IPS-18a (cell line): ENCODE results near the gene TACR1.
"Not testable (repeated sequence)": the region's sequence is repeated elsewhere in the genome, so short reads cannot be mapped to it uniquely, and the experiment has no call there.

Source experiments
- H3K27ac ChIP-seq: one replicate; pipeline ENCODE4 v1.5.1; 2013; ENCODE audit warnings: low read length
- H3K27me3 ChIP-seq: one replicate; pipeline ENCODE4 v1.6.1; 2013; ENCODE audit warnings: mild to moderate bottlenecking, low read length; ENCODE audit not compliant: control insufficient read depth, insufficient read depth
- H3K36me3 ChIP-seq: one replicate; pipeline ENCODE4 v1.6.1; 2013; ENCODE audit warnings: low read depth, low read length; ENCODE audit not compliant: control insufficient read depth
- H3K4me1 ChIP-seq: one replicate; pipeline ENCODE4 v1.6.1; 2013; ENCODE audit warnings: low read depth, low read length; ENCODE audit not compliant: control insufficient read depth
- H3K4me3 ChIP-seq: one replicate; pipeline ENCODE4 v1.5.1; 2013; ENCODE audit warnings: low read length
- H3K9ac ChIP-seq: one replicate; pipeline ENCODE4 v1.6.1; 2013; ENCODE audit warnings: mild to moderate bottlenecking, low read length, moderate library complexity
- H3K9me3 ChIP-seq: one replicate; pipeline ENCODE4 v1.6.1; 2013; ENCODE audit warnings: low read depth, low read length; ENCODE audit not compliant: control insufficient read depth

The TACR1 gene, protein sequence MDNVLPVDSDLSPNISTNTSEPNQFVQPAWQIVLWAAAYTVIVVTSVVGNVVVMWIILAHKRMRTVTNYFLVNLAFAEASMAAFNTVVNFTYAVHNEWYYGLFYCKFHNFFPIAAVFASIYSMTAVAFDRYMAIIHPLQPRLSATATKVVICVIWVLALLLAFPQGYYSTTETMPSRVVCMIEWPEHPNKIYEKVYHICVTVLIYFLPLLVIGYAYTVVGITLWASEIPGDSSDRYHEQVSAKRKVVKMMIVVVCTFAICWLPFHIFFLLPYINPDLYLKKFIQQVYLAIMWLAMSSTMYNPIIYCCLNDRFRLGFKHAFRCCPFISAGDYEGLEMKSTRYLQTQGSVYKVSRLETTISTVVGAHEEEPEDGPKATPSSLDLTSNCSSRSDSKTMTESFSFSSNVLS

DNA sequence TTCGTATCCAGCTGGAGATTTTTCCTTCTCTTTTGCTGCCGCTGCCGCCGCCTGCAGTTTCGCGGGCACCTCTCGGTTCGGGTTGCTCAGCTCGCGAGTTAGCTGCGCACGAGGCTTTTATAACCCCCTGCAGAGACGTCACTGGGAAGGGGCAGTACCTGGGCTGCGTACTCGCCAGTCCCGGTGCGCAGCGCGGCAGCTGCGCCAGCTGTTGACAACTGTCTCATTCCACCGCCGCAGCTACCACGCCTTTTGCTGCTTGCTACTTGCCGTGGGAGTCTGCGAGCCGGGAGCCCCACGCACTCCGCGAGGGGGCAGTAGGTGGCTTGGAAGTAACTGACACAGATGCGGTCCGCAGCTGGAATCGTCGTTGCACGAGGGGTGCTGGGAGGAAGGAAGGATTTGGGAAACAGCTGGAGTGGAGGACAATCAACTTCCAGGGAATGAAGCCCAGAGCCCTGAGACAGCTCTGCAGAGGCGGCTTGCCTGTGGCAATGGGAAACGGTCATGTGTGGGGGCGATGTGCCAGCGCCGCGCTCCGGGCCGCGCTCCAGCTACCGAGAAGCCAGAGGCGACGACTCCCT lies at the start of gene TACR1:
Gene TACR1 (minus strand): TSS at position 93 of the 584 bp plus-strand sequence. CDS start 586 bp downstream, outside the sequence.
- H3K27me3 ChIP-seq = peaks cover 69% of the 10 kb centered on the region
- no peak within 1 kb of the TSS for H3K9ac ChIP-seq
- H3K36me3 ChIP-seq = no peaks in the 10 kb centered on the region
- H3K4me3 ChIP-seq = peak within 1 kb of the TSS; percentile 79
- H3K4me1 ChIP-seq = peaks cover 11% of the 10 kb centered on the region
- no peaks in the 10 kb centered on the region for H3K9me3 ChIP-seq
- H3K27ac ChIP-seq = no peak within 1 kb of the TSS

DNA sequence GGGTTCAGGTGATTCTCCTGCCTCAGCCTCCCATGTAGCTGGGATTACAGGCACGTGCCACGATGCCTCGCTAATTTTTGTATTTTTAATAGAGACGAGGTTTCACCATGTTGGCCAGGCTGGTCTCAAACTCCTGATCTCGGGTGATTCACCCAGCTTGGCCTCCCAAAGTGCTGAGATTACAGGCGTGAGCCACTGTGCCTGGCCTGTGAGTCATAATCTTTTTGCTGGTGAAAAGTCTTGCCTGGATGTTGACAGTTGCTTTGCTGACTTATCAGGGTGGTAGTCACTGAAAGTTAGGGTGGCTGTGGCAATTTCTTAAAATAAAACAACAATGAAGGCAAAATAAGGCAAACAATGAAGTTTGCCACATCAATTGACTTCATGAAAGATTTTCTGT lies 49.3 kb upstream of the TACR1 start:
- H3K9me3 ChIP-seq, H3K36me3 ChIP-seq, H3K27ac ChIP-seq, H3K4me1 ChIP-seq, H3K4me3 ChIP-seq, H3K27me3 ChIP-seq, H3K9ac ChIP-seq: not testable (repeated sequence)

DNA sequence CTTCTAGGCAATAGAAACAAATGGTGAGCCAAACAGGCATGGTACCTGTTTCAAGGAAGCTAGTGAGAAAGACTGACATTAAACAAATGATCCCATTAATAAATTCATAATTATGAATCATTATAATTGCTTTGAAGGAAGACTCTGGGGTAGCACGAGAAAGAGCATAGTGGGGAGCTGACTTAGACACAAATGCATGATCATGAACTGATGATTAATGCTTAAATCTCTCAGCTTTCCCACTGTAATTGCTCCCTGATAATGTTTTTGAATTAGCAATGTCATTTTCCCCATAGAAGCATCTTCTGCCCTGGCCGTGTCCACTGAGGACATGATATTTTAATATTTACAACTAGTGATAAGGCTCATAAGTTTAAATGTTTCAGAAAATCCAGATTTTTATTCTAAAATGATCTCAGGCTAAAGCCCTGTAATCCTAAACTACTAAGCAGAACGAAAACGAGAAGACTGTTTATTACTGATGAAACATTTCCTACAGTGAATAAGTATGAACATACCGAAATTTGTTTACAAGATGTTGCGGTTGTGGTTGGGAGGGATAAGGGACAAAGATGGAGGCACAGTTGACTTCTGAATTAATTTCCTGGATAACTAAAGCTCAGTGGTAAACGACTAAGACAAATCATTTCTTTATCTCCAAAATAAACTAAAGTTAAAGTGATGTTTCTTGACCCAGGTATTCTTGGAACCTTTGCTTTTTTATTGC lies 47.3 kb upstream of the TACR1 start:
- no peak overlapping the region for H3K4me3 ChIP-seq
- H3K27ac ChIP-seq = no peak overlapping the region
- H3K36me3 ChIP-seq = no peaks in the 10 kb centered on the region
- H3K9ac ChIP-seq = no peak overlapping the region
- peaks cover 3% of the 10 kb centered on the region for H3K9me3 ChIP-seq
- H3K27me3 ChIP-seq = no peaks in the 10 kb centered on the region
- no peaks in the 10 kb centered on the region for H3K4me1 ChIP-seq

DNA sequence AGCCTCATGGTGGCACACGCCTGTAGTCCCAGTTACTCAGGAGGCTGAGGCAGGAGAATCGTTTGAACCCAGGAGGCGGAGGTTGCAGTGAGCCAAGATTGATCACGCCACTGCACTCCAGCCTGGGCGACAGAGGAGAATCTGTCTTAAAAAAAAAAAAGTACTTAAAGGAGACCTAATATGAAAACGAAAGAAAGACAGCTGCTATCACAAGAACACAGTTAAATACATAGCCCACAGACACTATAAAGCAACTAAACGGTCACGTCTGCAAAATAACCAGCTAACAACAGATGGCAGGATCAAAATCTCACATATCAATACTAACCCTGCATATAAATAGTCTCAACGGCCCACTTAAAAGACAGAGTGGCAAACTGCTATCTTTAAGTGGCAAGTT lies 43.9 kb upstream of the TACR1 start:
- Histone ChIP-seq H3K9ac (no peak overlapping the region), H3K4me1 (no peaks in the 10 kb centered on the region), H3K27ac (no peak overlapping the region)

DNA sequence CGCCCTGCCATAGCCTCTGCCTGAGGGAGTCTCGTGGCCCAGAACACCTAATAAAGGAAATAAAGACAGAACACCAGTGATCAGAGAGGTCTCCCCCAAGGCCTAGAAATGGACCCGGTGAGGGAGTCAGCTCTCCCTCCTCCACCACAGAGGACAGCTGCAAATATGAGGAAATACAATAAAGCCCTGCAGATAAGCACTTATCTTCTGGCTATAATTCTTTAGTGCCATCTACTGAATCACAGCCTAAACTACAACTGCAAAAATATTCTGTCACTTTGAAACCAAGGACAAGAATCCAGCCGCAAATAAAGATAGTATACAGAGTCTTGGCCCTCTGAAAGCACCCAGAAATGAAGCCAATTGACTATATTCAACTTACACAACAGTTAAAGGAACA lies 42.4 kb upstream of the TACR1 start:
- Histone ChIP-seq H3K9me3 (peaks cover 3% of the 10 kb centered on the region), H3K36me3 (no peaks in the 10 kb centered on the region), H3K4me3 (no peak overlapping the region), H3K27ac (no peak overlapping the region), H3K9ac (no peak overlapping the region), H3K4me1 (no peaks in the 10 kb centered on the region), H3K27me3 (no peaks in the 10 kb centered on the region)

More for the DNA sequence above, 43.9 kb upstream of the TACR1 start:
- Histone ChIP-seq H3K27me3 (no peaks in the 10 kb centered on the region), H3K4me3 (no peak overlapping the region), H3K36me3 (no peaks in the 10 kb centered on the region), H3K9me3 (peaks cover 3% of the 10 kb centered on the region)

DNA sequence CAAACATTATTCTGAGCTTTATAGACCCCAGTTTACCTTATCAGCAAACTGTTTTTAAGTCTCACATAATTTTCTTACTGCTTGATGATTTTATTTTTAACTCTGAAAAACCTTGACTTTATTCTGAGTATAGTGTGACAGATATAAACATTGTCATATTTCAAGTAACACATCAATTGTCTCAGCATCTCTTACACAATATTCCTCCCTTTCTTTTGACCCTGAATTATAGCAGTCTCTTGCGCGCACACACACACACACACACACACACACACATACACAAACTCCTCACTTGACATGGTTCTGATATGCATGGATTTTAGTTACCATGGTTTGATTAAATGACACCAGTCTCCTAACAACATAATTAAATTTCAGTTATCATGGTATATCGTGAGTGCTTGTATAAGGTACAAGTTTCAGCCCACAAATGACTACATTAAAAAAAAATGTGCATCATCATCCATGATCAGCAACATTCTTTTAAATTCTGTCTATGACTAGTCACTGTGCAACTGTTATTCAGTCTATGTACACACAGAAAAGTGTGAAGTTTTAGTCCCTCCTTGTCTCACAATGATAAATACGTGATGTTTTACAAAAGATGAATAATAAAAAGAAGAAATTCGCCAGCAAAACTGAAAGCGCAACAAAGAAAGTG lies 39.5 kb upstream of the TACR1 start:
- Histone ChIP-seq H3K27me3 (no peaks in the 10 kb centered on the region), H3K9me3 (no peaks in the 10 kb centered on the region), H3K4me1 (no peaks in the 10 kb centered on the region), H3K36me3 (no peaks in the 10 kb centered on the region), H3K4me3 (no peak overlapping the region), H3K27ac (no peak overlapping the region), H3K9ac (no peak overlapping the region)

DNA sequence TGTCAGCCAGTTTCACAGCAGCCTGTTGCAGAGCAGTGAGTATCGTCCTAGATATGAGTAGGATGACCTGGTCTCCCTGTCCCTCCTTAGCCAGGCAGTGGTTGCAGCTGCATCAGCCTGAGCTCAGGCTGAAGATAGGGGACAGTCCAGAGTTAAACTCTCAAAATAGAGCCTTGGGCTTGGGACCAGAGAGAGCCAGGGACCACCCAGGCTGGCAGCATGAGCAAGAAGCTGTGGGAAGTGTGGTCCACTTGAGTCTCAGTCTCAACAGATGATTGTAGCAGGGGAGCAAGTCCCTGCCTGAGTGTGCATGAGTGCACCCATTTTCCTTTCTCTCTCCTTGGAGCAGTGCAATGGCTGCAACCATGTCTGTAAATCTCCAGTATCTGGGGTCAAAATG lies 38.0 kb upstream of the TACR1 start:
- Histone ChIP-seq H3K36me3 (no peaks in the 10 kb centered on the region), H3K27ac (no peak overlapping the region), H3K27me3 (no peaks in the 10 kb centered on the region), H3K4me3 (no peak overlapping the region), H3K9me3 (no peaks in the 10 kb centered on the region), H3K4me1 (no peaks in the 10 kb centered on the region), H3K9ac (no peak overlapping the region)

DNA sequence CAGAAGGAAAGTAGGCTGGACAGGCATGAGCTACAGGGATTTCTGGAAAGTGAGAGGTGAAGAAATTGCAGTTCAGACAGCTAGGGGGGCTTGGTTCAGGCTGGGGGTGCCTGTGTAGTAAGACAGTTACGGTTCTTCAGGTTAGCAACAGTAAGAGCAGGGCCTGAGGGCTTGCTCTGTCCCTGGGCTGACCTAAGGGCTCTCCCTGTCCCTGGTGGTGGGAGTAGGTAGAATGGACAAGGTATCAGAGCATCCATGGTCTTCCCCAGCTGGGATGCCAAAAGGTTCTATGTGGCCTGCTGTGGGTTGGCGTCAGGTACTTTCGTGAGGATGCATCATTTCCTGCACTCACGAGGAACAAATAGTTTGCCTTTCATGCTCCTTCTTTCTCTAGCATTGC lies 34.6 kb upstream of the TACR1 start:
- H3K4me3 ChIP-seq = no peak overlapping the region
- H3K27me3 ChIP-seq = no peaks in the 10 kb centered on the region

DNA sequence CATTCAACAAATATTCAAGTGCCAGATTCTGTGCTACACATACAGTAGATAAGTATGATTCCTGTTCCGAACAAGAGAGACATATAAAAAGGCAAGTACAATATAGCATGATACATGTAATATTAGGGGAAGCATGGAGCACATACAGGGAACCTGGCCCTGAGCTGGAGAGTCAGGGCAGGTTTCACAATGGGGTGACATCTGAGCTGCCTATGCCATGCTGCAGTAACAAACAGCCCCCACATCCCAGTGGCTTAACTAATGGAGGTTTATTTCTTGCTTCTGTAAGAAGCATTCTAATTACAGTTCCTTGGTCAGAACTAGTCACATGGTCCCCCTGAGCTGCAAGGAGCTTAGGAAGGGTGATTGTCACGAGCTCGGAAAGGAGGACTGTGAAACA lies 27.3 kb upstream of the TACR1 start:
- H3K9me3 ChIP-seq = no peaks in the 10 kb centered on the region
- H3K27me3 ChIP-seq = no peaks in the 10 kb centered on the region
- no peak overlapping the region for H3K4me3 ChIP-seq
- no peaks in the 10 kb centered on the region for H3K4me1 ChIP-seq
- H3K27ac ChIP-seq = no peak overlapping the region
- no peaks in the 10 kb centered on the region for H3K36me3 ChIP-seq
- H3K9ac ChIP-seq = no peak overlapping the region

More for the DNA sequence above, 34.6 kb upstream of the TACR1 start:
- no peak overlapping the region for H3K27ac ChIP-seq
- no peaks in the 10 kb centered on the region for H3K36me3 ChIP-seq
- no peaks in the 10 kb centered on the region for H3K4me1 ChIP-seq
- no peaks in the 10 kb centered on the region for H3K9me3 ChIP-seq
- no peak overlapping the region for H3K9ac ChIP-seq

DNA sequence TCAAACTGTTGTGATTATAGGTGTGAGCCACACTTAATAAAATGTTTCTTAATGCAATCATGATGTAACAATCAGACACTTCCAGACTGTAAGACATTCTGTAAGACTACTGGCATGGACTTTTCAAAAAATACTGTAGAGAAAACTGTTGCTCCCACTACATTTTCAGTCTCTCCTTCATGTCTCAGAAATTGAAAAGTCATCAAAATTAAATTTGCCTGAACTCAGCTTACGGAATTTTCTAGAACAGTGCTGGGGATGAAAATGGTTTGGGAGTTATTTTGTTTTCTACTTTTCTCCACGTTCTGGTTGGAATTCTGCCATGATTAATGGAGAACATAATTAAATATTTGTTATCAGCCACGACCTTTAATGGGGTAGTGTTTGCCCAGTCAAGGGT lies 26.8 kb upstream of the TACR1 start:
- Histone ChIP-seq H3K9ac (no peak overlapping the region), H3K36me3 (no peaks in the 10 kb centered on the region), H3K4me3 (no peak overlapping the region), H3K27me3 (no peaks in the 10 kb centered on the region), H3K9me3 (no peaks in the 10 kb centered on the region), H3K4me1 (no peaks in the 10 kb centered on the region), H3K27ac (no peak overlapping the region)

DNA sequence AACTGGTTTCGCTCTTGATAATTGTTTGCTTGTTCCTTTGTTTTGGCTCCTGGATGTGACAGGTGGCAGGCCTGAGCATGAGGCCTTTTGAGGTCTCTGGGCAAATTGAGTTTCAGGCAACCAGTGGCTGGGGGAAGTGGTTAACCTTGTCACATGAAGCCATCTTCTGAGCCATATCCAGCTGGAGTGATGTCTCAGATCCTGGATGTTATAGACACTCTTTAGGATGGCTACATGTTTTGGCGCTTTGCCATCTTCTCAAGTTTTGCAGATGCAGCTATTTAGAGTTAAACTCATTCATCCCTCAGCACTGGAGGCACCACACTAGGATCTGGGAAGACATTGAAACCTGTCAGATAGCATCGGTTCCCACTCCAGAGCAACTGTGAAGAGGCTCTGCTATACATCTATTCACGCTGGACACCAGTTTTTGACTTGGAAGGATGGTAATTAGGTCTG lies 25.3 kb upstream of the TACR1 start:
- no peaks in the 10 kb centered on the region for H3K27me3 ChIP-seq
- H3K4me3 ChIP-seq = no peak overlapping the region
- no peaks in the 10 kb centered on the region for H3K9me3 ChIP-seq
- H3K36me3 ChIP-seq = no peaks in the 10 kb centered on the region
- H3K9ac ChIP-seq = no peak overlapping the region
- no peak overlapping the region for H3K27ac ChIP-seq
- H3K4me1 ChIP-seq = peaks cover 5% of the 10 kb centered on the region
